Lower lobe of right lung (tissue), 2 donors: ENCODE measurements around the gene HTR3D. TPM values are rescaled to one million over a fixed set of nuclear protein-coding genes. Genes with fewer than 3 reads are reported as not detected.

Experiments
- ATAC-seq, 2 donors: fragments of 200-7000 bp; cut with Tn5 transposase; one replicate each; pipeline ENCODE4 v1.9.1; 2020 to 2022; ENCODE audit warnings: mild to moderate bottlenecking in 2 of 2, moderate library complexity in 2 of 2
- DNase-seq: peaks from one replicate; pipeline ENCODE4 v3.0.0-alpha.2; 2020
- H3K27ac ChIP-seq: fragments of 200-600 bp; one replicate; pipeline ENCODE4 v1.8.0; 2022
- H3K27me3 ChIP-seq: fragments of 200-600 bp; one replicate; pipeline ENCODE4 v1.8.0; 2022; ENCODE audit warnings: low read depth
- H3K36me3 ChIP-seq: fragments of 200-600 bp; one replicate; pipeline ENCODE4 v1.8.0; 2022; ENCODE audit warnings: mild to moderate bottlenecking
- H3K4me1 ChIP-seq: fragments of 200-600 bp; one replicate; pipeline ENCODE4 v1.8.0; 2022
- H3K4me3 ChIP-seq: fragments of 200-600 bp; one replicate; pipeline ENCODE4 v1.8.0; 2022; ENCODE audit warnings: mild to moderate bottlenecking
- H3K9me3 ChIP-seq: fragments of 200-600 bp; one replicate; pipeline ENCODE4 v1.8.0; 2022
- intact Hi-C: fragments of 100-400 bp; cut with DNase I; formaldehyde crosslinking; loops from one replicate; pipeline ENCODE4 v1.11.0; 2022
- total RNA-seq: library from RNA; stranded (reverse); fragmentation: NEBNext Ultra II Directional; extraction: Animal tissue kit (Norgen Biotek cat#: 25700); gene quantifications from one replicate; pipeline ENCODE4 v1.2.1, GENCODE V29; 2021
- TF ChIP-seq, protein P1 (sequence below): fragments of 200-600 bp; IDR thresholded peaks from one replicate; pipeline ENCODE4 v1.8.0; 2022; ENCODE audit warnings: antibody characterized with exemption, mild to moderate bottlenecking
- donor health status: DM: no; HTN: yes; CAD: no; lungs with severe emphysema.

Gene HTR3D
- total RNA-seq, 1 donor from 2014 or later, result not detected

DNA sequence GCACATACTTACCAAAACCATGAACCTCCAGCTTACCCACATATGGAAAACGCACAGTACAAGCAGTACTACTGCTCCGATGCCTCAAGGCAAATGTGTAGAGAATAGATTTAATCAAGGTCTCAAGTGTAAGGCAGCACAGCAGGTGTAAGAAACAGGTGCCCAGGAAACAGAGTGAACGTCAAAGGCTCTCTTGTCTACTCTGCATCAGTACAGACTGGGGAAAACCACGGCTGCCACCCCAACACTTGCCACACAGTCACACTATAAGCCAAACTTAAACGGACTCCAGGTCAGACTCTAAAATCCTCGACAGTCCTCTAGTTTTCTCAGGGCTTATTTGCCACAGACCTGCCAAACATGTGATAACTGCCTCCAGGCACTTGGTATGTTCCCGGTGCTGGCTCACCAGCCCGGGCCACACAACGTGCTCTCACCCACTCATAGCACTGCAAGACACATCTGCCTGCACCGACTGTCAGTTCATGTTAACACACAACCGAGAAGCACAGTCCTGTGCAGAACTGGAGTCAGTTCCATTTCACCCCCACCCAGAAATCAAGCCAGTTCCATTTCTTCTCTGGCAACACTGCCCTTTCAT lies 44.4 kb upstream of the HTR3D start:
- Histone ChIP-seq H3K4me1 (no peaks in the 10 kb centered on the region), H3K36me3 (peaks cover 72% of the 10 kb centered on the region), H3K27me3 (no peaks in the 10 kb centered on the region), H3K27ac (no peak overlapping the region), H3K4me3 (no peak overlapping the region), H3K9me3 (no peaks in the 10 kb centered on the region)
- intact Hi-C loops, result no loop called here
- no peak for ATAC-seq
- no peak for DNase-seq
- TF ChIP-seq, protein P1, sequence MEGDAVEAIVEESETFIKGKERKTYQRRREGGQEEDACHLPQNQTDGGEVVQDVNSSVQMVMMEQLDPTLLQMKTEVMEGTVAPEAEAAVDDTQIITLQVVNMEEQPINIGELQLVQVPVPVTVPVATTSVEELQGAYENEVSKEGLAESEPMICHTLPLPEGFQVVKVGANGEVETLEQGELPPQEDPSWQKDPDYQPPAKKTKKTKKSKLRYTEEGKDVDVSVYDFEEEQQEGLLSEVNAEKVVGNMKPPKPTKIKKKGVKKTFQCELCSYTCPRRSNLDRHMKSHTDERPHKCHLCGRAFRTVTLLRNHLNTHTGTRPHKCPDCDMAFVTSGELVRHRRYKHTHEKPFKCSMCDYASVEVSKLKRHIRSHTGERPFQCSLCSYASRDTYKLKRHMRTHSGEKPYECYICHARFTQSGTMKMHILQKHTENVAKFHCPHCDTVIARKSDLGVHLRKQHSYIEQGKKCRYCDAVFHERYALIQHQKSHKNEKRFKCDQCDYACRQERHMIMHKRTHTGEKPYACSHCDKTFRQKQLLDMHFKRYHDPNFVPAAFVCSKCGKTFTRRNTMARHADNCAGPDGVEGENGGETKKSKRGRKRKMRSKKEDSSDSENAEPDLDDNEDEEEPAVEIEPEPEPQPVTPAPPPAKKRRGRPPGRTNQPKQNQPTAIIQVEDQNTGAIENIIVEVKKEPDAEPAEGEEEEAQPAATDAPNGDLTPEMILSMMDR, result no peak

DNA sequence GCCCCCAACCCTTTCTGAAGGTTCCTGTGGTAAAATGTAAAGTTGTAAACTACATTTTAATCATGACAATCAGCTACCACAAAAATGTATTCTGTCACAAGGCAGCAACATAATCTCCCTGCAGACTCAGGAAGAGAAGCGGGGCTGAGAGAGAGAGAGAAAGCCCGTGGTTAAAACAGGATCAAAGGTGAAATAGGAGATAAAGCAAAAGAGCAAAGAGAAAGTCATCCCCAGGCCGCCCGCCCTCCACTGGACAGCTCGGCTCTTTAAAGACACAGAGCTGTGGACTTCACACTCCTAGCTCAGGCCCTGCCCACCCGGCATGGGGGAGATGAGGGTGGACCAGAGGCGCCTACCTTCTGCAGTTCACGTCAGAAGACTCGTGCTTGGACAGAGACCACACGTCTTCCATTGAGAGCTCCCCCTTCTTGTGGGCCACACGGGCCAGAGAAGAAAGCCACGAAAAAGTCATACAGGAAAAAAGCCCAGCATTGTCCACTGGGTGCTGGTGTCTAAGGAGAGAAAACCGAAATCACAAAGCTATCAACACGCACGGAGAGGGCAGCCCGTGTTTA lies 43.2 kb upstream of the HTR3D start:
- H3K4me3 ChIP-seq, result no peak overlapping the region
- DNase-seq (no peak), ATAC-seq (no peak)
- H3K27ac ChIP-seq, result no peak overlapping the region
- H3K36me3 ChIP-seq, result peaks cover 60% of the 10 kb centered on the region
- no peaks in the 10 kb centered on the region for H3K9me3 ChIP-seq
- no peaks in the 10 kb centered on the region for H3K4me1 ChIP-seq
- H3K27me3 ChIP-seq, result no peaks in the 10 kb centered on the region
- TF ChIP-seq, protein P1, result no peak
- intact Hi-C loops, result no loop called here

DNA sequence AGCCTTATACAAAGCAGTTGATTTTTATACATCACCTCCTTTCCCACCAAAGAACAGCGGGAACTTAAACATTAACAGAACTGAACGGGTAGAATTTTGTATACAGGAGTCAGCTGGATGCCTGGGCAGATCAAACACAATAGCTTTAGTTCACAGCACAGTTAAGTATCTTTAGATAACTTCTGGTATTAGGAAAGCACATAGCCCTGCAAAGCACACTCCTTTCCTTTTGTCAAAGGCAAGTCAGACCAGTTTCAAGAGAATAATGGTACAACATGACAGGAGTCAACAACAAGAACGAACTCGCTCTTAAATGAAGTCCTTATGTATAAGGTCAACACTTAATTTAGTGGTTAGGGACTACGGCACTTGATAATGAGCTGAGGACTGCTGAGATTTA lies 40.1 kb upstream of the HTR3D start:
- H3K4me3 ChIP-seq, result no peak overlapping the region
- peaks cover 29% of the 10 kb centered on the region for H3K36me3 ChIP-seq
- intact Hi-C loops, result no loop called here
- no peaks in the 10 kb centered on the region for H3K9me3 ChIP-seq
- peak; percentile 52 to 74 for ATAC-seq
- TF ChIP-seq, protein P1, result no peak
- H3K27me3 ChIP-seq, result no peaks in the 10 kb centered on the region
- H3K27ac ChIP-seq, result no peak overlapping the region
- no peak for DNase-seq
- no peaks in the 10 kb centered on the region for H3K4me1 ChIP-seq

DNA sequence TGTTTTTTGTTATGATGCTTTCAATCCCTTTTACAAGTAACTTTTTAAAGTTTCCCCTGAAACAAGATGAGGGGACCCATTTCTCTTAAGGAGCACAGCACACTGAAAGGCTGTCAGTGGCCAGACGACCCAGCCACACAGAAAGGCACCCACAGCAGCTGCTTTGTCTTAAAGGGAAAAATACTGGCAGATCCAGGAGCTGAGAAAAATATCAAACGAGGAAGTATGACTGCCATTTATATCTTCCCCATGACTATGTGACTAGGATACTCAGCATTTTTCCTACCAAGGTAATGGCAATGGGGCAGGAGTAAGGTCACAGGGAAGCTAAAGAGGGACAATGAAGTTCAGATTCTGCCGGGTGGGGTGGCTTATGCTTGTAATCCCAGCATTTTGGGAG lies 29.8 kb upstream of the HTR3D start:
- TF ChIP-seq, protein P1, result no peak
- intact Hi-C loops, result no loop called here
- H3K36me3 ChIP-seq, result no peaks in the 10 kb centered on the region

DNA sequence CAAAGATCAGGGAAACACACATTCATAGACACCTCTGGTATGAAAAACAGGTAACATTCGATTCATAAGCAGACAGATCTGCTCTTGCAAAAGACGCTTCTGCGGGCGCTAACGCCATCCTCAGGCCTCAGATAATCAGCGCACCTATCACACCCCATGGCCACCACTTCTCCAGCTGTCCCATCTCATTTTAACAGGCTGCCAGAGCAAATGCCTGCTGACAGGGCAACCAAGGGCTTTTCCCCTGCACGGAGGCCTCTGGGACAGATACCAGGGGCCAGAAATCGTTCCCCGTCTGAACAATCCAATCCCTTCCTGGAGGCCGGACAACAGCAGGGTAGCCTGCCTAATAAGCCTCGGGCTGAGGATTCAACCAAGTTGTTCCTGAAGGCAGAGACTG lies 29.1 kb upstream of the HTR3D start:
- H3K27me3 ChIP-seq, result no peaks in the 10 kb centered on the region
- H3K27ac ChIP-seq, result no peak overlapping the region
- DNase-seq, result no peak
- H3K4me3 ChIP-seq, result no peak overlapping the region
- peaks cover 36% of the 10 kb centered on the region for H3K4me1 ChIP-seq
- ATAC-seq, result no peak
- intact Hi-C loops, result no loop called here
- TF ChIP-seq, protein P1, result no peak
- H3K36me3 ChIP-seq, result no peaks in the 10 kb centered on the region
- no peaks in the 10 kb centered on the region for H3K9me3 ChIP-seq

More for the DNA sequence above, 29.8 kb upstream of the HTR3D start:
- Histone ChIP-seq H3K9me3 (no peaks in the 10 kb centered on the region), H3K4me1 (peaks cover 33% of the 10 kb centered on the region), H3K27ac (no peak overlapping the region), H3K27me3 (no peaks in the 10 kb centered on the region), H3K4me3 (no peak overlapping the region)
- no peak for DNase-seq
- ATAC-seq, result no peak
